Activated CD8-positive, alpha-beta memory T cell treated with anti-CD3 and anti-CD28 coated beads for 24 hours (primary cell): ENCODE measurements around the gene GLG1.
A peak's percentile ranks its signal among the peaks of the same experiment; 100 is the strongest.
"Not testable (repeated sequence)": the region's sequence is repeated elsewhere in the genome, so short reads cannot be mapped to it uniquely, and the experiment has no call there.

Experiments used
- DNase-seq: peaks from one replicate; pipeline ENCODE4 v3.0.0-alpha.2; 2020

GLG1 gene

DNA sequence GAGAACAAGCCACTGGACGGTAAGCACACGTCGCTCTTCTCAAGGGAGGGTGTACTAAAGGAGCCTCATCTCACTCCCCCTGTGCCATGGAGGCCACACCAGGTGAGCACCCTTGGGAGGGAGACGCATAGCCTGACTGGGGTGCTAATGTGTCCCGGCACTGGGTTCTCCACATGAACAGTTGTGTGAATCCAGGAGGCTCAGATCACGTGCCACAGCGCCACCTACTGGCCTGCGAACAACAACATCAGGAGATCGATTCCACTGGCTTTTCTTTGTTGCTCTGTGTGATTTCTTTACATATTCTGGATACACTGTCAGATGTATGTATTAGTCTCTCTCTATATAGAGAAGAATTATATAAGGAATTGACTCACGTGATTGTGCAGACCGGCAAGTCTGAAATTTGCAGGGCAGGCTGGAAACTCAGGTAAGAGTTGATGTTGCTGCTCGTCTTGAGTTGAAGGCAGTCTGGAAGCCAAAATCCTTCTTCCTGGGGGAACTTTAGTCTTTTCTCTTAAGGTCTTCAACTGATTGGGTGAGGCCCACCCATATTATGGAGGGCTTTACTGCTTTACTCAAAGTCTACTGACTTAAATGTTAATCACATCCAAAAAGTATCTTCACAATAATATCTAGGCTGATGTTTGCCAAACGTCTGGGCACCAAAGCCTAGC lies 176.7 kb downstream of the GLG1 start:
- DNase-seq = peak; percentile 78

DNA sequence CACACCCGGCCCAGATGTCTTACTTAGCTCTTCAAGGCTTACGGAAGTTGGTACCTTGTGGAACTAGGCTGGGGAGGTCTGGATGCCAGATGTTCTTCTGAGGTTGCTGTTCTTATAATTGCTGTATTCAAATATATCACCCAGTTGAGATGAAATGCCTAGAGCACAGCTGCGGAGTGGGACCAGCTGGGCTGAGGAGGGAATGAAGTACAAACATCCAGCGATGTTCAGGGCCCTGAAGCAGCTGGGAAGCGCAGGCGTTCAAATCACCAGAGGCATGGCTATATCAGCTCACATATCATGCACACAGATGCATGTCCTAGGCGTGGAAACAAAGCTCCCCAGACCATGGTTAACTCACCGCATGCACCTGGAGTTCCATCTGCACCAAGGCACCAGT lies 178.4 kb downstream of the GLG1 start:
- DNase-seq = not testable (repeated sequence)

DNA sequence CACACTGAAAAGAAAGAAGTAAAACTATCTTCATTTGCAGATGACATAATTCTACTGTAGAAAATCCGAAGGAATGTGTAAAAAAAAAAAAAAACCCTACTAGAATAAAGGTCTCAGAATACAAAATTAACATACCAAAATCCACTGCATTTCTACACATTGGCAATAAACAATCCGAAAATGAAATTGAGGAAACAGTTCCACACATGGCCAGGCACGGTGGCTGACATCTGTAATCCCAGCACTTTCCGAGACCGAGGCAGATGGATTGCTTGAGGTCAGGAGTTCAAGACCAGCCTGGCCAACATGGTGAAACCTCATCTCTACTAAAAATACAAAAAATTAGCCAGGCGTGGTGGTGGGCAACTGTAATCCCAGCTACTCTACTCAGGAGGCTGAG lies 181.2 kb downstream of the GLG1 start:
- not testable (repeated sequence) for DNase-seq

DNA sequence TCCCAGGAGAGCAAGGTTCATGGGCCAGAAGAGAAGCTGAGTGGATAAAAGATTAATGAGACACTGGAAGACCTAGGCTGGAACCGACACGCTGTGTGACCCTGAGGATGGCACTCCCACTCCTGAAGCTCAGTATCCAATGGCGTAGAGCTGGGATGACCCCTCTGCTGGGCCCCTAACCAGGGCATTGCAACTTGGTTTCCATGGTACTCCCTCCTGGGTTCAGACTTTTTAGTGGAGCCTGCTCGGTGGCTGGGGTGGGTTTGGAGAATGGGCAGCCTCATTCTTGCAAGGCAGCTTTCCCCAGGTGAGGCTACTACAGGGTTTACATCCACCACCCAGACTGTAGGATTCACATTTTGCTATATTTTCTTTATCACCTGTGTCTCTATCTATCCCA lies 183.2 kb downstream of the GLG1 start:
- DNase-seq = not testable (repeated sequence)

DNA sequence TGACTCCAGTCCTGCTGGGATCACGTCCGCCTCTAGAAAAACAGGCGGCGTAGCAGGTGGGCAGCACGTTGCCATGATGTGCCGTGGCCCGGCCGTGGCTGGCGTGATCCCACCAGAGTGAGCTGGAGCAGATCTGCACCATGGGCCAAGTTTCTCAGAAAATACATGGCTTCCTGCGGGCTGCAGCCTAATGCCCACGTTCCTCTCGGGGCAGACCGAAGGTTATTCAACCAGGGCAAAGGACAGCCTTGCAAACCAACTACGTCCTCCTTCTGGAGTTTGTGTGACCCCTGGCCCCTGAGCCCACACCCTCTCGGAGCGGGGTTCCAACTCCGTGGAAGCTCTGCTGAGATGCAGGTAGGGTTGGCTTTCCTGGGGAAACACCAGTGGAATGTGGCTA lies 184.8 kb downstream of the GLG1 start:
- DNase-seq = not testable (repeated sequence)

DNA sequence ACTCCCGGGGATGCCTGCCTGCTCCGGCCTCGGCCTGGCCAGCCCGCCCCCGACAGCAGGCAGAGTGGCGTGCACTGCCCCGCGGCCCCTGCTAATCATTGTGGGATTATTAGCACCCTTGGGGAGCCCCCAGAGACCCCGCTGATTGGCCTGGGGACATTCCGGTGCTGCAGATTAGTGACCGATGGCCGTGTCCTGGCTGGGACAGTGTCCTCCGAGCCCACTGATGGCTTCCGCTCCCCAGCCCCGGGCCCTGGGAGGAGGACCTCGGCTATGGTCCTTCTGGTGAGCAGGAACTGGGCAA lies 185.5 kb downstream of the GLG1 start:
- not testable (repeated sequence) for DNase-seq

DNA sequence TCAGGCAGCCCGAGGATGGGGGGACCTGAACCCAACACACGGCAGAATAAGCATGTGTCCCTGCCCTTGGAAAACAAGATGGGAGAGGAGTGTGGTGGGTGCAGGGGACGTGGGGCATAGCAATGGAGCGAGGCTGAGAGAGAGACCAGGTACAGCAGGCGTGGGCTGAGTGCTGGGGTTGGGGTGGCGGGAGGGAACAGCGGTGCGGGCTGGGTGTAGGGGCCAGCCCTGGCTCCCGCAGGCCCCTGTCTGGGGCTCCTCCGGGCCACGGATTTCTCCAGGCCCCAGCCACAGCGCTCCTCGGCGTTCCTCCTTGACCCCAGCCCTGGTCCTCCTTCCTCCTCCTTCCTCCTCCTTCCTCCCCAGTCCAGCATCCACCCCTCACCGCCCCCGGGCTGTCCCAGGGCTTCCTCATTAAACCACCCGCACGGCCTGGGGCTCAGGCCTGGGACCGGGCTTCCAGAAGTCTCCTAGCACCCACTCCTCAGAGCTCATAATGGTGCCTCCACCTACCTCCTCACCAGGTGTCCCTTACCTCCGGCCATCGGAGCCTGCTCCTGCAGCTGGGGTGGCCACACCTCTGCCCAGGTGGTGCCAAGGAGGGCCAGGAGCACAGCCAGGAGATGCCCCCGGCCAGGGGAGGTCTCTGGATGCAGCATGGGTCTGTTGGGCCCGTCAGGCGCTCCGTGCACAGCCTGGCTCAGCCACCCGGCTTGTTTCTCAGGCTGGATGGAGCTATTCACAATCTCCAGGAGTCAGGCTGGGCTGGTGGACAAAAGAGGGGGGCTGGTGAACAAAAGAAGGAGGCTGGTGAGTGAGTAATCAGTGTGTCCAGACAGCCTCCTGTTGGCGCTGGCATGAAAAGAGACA lies 186.1 kb downstream of the GLG1 start, which contains the start of gene CLEC18B:
CLEC18B (minus strand) TSS at position 867 of the 870 bp plus-strand sequence; CDS start at position 659, 208 bp downstream.
- not testable (repeated sequence) for DNase-seq

DNA sequence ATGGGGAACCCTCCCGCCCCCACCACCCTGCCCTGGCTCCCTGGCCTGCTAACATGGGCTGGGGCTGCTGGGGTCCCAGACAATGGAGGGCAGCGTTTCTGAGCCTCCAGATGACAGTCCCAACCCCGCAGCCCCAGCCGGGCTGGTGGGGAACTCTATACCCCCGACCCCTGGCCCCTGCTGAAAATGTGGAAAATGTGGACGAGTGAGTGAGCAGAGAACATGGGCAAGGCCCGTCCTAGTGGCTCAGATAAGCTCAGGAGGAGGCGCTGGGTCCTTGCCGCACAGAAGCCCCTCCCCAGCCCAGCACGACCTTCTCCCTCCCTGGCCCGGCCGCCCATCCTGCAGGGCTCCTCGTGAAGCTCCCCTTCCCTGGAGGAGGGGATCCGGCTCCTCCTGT lies 187.1 kb downstream of the GLG1 start:
- not testable (repeated sequence) for DNase-seq

DNA sequence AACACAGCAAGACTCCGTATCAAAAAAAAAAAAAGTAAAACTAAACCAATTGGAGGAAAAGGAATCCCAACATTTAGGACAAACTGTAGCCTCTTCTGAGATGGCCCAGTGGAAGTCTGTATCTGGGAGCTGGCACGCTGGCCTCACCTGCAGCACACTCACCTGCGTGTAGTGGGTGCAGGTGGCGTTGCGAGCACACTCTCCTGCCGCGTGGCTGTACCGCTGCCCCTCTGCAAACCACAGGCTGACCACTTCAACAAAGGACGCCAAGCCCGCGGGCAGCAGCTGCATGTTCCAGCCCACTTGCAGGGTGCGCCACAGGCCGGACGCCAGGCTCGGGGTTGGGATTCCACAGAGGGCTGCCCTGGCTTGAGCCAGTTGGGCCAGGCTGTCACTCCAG lies 189.0 kb downstream of the GLG1 start:
- not testable (repeated sequence) for DNase-seq

DNA sequence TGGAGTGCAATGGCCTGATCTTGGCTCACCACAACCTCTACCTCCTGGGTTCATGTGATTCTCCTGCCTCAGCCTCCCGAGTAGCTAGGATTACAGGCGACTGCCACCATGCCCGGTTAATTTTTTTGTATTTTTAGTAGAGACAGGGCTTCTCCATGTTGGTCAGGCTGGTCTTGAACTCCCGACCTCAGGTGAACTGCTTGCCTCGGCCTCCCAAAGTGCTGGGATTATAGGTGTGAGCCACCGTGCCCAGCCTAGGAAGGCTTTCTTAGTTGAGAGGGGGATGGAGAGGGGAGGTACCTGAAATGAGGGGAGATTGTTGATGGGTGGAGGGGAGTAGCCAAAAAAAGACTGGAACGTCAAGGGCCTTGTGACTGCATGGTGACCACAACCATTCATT lies 193.0 kb downstream of the GLG1 start:
- DNase-seq = not testable (repeated sequence)

DNA sequence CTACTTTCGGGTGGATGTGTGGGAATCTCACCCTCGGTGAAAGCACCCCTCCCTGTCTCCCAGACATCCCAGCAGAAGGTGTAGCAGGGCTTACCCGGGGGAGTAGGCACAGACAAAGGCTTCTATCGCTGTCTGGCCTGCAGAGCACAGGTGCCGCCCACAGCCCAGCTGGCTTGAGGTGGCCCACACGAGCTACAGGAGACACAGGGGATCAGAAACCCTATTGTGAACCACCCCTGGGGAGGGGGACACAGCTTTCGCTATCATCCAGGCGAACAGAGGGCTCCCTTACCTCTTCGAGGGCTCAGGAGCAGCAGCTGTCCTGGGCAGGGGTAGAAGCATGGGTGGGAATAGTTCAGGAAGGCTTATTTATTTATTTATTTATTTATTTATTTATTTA lies 193.4 kb downstream of the GLG1 start:
- not testable (repeated sequence) for DNase-seq

DNA sequence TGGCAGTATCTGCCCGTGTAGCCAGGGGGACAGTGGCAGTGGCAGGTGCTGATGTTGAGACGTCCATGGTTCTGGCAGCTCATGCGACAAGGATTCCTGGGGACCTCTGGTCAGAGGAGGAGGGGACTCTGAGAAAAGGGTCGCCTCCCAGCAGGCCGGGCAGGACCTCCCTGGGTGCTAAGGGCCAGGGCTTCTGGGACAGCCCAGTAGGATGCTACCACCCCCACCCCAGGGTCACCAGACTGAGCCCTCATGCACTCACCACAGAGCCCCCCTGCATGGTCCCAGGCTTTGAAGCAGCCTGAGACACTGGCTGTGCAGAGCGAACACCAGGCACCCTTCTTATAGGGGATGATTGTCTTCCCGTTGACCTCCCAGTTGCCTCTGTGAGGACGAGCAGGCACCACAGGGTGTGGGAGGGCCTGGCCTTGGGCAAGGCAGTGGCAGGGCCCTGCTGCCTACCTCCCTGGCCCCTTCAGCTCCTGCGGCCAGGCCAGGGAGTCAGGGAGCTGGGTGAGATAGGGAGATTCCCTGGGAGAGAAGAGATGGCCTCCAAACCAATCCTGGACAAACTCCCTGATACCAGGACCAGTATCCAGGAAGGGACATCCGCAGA lies 194.0 kb downstream of the GLG1 start:
- DNase-seq = not testable (repeated sequence)

DNA sequence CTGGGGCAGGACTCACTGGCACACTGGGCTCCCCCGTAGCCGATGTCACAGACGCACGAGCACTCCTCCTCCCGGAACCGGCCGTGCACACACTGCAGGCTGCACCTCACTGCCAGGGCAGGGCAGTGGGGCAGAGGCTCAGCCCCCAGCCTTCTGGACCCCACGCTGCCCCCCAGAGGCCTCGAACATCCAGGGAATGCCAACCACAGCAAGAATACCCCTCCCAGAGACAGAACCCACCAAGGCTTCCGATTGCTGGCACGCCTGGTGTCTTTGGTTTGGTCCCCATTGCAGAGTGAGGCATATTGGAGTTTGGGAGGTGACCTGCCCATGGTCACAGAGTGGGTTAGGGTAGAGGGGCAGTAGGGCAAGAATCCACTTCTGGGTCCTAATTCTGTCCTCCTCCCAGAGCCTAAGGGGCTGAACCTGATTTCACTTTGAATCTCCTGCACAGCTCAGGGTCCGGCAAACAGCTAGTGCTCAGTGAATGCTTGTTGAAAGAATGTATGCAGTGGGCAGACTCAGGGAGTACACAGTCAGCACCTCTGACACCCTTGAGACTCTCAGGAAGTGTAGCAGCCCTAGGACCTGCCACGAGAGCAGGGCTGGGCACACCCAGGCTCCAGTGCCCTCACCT lies 194.7 kb downstream of the GLG1 start:
- DNase-seq = not testable (repeated sequence)

DNA sequence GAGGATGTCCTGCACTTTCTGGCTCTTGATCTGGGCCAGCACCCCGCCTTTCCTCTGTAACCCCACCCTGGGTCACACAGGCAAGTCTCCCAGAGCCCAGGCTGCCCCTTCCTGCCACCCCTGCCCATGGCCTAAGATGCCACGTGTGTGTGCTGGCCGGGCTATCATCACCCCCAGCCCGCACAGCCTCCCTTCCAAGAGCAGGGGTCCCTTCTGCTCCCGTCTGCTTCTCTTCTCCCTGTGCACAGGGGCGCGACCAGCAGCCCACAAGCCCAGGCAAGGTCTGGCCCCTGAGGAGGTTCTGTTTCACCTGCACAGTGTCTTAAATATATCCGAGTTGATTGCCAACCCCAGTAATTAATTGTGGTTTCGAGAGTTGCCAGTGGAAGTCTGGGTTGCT lies 195.9 kb downstream of the GLG1 start:
- DNase-seq = not testable (repeated sequence)

DNA sequence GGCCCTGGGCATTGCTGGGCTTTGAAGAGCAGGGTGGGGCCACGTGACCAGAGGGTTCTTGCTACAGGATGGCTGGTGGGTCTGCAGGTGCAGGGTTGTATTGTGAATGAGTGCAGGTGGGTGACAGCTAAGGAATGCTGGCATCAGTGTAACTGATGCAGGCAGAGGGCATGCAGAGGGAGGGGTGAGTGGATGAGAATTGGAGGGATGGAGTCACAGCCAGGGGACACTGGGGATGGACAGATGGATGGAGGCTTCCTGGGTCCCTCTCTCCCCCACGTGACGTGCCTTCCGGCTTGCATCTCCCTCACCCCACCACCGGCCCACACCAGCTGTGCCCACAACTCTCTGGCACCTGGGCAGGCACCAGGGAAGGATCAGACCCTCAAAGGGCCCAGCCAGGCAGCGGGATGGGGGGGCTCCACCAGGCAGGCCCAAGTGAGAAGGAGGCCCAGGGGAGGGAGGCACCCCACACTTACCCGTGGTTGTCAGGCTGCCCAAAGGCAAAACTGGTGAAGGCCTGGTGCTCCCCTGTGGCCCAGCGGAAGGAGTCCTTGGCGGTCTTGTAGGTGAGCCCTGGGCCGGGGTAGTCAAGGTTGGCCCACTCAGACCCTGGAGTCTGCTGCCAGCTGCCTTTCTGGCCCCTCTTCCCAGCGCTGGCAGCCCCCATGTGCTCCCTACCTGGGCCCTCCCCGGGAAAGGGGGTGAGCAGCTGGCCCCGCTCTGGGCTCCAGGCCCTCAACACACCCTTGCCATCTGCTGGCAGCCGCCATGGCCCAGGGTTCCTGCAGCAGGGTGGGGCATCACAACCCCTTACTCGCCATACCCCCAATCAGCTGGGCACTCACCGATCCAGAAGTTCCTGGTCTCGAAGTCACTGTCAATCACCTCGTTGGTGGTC lies 196.6 kb downstream of the GLG1 start:
- DNase-seq = not testable (repeated sequence)

DNA sequence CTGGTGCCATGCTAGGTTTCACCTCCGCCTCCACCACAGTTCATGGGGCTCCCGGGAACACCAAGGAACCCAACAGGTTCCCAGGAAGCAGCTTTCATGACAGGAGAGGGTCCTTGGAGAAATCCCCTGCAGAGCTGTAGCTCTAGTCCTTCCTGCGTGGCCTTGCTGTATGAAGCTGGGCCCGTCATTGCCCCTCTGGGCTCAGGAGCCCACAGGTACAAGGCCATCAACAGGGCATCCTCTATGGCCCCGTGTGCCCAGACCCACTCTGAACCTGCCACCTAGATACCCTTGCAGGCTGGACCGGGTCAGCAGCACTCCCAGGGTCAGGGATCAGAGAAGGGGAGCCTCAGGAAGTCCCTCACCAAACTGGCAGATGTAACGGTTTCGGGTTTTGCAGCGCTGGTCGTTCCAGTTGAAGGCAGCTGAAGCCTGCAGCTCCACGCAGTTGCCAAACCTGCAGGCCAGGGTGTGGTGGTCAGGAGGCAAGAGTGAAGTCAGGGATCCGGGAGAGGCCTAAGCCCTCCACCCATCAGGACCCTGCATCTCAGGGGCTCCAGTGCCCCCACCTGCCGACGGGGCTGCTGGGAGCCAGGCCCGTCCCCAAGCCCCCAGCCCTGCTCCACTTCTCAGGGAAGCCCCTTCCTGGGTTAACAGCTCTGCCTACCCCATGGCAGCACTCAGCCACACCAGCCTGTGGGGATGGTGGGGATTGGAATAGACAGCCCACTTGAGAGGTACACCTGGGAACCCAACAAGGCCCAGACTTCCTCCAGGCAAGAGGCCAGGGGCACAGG lies 197.5 kb downstream of the GLG1 start:
- DNase-seq = not testable (repeated sequence)

DNA sequence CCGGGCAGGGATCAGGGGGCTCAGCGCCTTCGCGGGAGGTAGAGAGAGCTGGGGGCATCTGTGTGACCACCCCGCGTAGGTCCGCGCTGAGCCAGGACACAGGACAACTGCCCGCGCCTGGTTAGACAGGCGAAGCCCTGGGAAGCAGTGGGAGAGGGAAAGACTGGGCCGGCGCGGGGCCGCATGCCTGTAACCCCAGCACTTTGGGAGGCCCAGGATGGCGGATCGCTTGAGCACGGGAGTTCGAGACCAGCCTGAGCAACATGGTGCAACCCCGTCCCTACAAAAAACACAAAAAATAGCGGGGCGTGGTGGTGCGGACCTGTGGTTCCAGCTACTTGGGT lies 199.6 kb downstream of the GLG1 start:
- DNase-seq = peak; percentile 57

DNA sequence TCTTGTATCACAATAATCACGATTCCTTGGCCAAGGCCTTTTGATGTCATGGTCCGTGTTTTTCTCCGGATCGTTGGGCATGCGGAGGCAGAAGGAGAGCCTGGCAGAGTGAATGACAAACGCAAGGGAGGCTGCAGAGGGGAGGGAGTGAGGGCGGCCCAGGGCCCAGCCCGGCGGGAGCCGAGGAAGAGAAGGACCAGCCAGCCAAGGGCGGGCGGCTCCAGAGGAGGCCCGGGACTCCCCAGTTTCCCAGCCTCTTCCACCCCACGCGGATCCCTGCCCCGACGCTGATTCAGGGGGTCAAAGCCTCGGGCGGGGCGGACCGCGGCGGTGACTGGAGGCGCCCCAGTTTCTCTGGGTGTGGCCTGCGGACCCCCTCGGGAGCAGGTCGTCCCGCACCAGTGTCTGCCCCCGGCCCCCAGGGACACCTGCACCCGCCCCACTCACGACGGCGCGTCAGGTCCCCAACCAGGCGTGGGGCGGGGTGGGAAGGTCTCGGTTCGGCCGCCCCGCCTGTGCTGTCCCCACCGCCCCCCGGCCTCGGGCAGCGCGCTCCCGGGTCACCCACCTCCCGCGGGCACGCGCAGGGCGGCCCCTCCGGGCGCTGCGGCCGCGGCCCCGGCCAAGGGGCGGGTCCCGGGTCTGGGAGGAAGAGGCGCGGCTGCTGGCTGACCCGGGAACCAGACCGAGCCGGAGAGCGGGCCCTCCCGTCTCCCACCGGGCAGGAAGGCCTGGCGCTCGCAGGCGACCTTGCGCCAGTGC lies 200.1 kb downstream of the GLG1 start:
- peak; percentile 55 for DNase-seq

DNA sequence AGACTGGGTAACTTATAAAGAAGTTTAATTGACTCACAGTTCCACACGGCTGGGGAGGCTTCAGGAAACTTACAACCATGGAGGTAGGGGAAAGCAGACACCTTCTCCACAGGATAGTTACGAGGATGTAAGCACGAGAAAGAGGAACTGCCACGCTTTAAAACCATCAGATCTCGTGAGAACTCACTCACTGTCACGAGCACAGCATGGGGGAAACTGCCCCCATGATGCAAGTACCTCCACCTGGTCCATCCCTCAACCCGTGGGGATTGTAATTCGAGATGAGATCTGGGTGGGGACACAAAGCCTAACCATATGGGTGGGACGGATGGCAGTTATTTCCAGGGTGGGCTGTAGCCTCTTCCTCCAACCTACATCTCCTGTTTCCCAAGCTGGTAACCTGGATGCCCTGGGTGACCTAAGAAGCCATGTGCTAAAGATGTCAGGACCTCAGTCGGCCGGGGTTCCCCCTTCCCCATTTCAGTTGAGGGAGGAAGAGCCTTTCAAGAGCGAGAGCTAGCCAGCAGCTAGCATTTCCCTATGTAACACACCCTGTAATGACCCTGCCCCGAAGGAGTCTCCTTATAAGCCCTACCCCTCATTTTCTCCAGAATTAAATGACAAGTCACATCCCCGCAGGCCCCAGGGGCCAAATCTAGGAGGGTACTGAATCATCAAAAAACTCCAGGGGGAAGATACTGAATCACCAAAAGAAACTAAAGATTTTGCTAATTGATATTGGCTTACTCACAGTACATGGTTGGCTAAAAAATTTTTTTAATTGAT lies 202.6 kb downstream of the GLG1 start:
- DNase-seq = peak; percentile 49

DNA sequence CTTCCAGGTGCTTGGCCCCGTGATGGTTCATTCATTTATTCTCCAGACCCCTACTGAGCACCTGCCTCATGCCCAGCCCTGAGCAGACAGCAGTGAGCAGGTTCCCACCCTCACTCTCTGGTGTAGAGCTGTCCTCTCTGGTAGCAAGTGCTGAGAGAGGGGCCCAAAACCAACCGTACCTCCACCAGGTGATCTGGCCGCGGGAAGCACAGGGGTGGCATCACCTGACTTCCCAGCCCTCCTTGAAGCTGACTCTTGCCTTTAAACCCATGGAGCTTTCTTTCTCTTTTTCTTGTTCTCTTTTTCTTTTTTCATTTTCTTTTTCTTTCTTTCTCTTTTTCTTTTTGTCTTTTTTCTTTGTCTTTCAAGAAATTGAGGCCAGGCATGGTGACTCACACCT lies 206.7 kb downstream of the GLG1 start:
- peak; percentile 41 for DNase-seq
